OCI-LY7 (cell line): ENCODE data around the gene MT1E. TPM values are rescaled to one million over a fixed set of nuclear protein-coding genes. Genes with fewer than 3 reads are reported as not detected.

ENCODE experiments used
- BruUV-seq: library from RNA; stranded (reverse); fragments of 400-500 nt; replicated peaks from 2 replicates; lab custom pipeline; 2021; lab: Mats Ljungman, UMichigan
- CTCF ChIA-PET: fragments of 300-600 bp; sonication (Branson Sonifier 250); formaldehyde crosslinking; loops from one replicate; lab custom pipeline; 2022; ENCODE audit warnings: antibody characterized with exemption; ENCODE audit not compliant: unreplicated experiment; lab: Charles Lee
- POLR2A ChIA-PET: fragments of 300-600 bp; sonication (Branson Sonifier 250); formaldehyde crosslinking; loops from one replicate; lab custom pipeline; 2022; ENCODE audit warnings: antibody characterized with exemption; lab: Charles Lee
- DNase-seq: peaks from one replicate; pipeline ENCODE4 v3.0.0-alpha.2; 2015; ENCODE audit warnings: low spot score
- H2AFZ ChIP-seq: fragments of 200-600 bp; sonication (generic), shearing (Covaris generic); 2 replicates; pipeline ENCODE4 v1.6.1; 2014; ENCODE audit warnings: mild to moderate bottlenecking, antibody characterized with exemption, low read length, moderate library complexity
- H3K27ac ChIP-seq: fragments of 200-600 bp; sonication (generic); 2 replicates; pipeline ENCODE4 v1.5.1; 2014; ENCODE audit warnings: mixed run types, low read depth, mild to moderate bottlenecking, moderate library complexity, low read length, inconsistent platforms; ENCODE audit not compliant: poor library complexity, severe bottlenecking
- H3K36me3 ChIP-seq: fragments of 200-600 bp; sonication (generic); 2 replicates; pipeline ENCODE4 v1.6.1; 2014; ENCODE audit warnings: mild to moderate bottlenecking, antibody characterized with exemption, low read length, moderate library complexity, mixed read lengths; ENCODE audit not compliant: insufficient read depth
- H3K4me1 ChIP-seq: fragments of 200-600 bp; sonication (generic); 2 replicates; pipeline ENCODE4 v1.5.1; 2014; ENCODE audit warnings: mild to moderate bottlenecking, low read length; ENCODE audit not compliant: insufficient read depth, poor library complexity, severe bottlenecking
- H3K4me2 ChIP-seq: fragments of 200-600 bp; sonication (generic); 2 replicates; pipeline ENCODE4 v1.6.1; 2014; ENCODE audit warnings: mild to moderate bottlenecking, low read length
- H3K4me3 ChIP-seq: fragments of 200-600 bp; sonication (generic); 2 replicates; pipeline ENCODE4 v1.5.1; 2014; ENCODE audit warnings: mild to moderate bottlenecking, low read depth, low read length; ENCODE audit not compliant: poor library complexity, severe bottlenecking
- H3K79me2 ChIP-seq: fragments of 200-600 bp; sonication (generic); 2 replicates; pipeline ENCODE4 v1.6.1; 2016; ENCODE audit warnings: low read depth, mild to moderate bottlenecking, low read length, moderate library complexity, mixed read lengths; ENCODE audit not compliant: insufficient read depth
- H3K9me2 ChIP-seq: fragments of 200-600 bp; sonication (generic); 2 replicates; pipeline ENCODE4 v1.6.1; 2016; ENCODE audit warnings: mild to moderate bottlenecking, low read length, mixed read lengths; ENCODE audit not compliant: insufficient read depth
- H3K9me3 ChIP-seq: fragments of 200-600 bp; sonication (generic); 2 replicates; pipeline ENCODE4 v1.6.1; 2014; ENCODE audit warnings: mild to moderate bottlenecking, mixed run types, low read length, mixed read lengths
- H4K20me1 ChIP-seq: fragments of 200-600 bp; sonication (generic); 2 replicates; pipeline ENCODE4 v1.6.1; 2014; ENCODE audit warnings: mild to moderate bottlenecking, antibody characterized with exemption, low read length, moderate library complexity, mixed read lengths; ENCODE audit not compliant: insufficient read depth
- CTCF ChIP-seq: fragments of 200-600 bp; sonication (generic); conservative IDR thresholded peaks from 2 replicates; pipeline ENCODE4 v1.5.1; 2014; ENCODE audit warnings: mild to moderate bottlenecking, antibody characterized with exemption, low read length, moderate library complexity, mixed read lengths
- EZH2phosphoT487 ChIP-seq: fragments of 200-600 bp; sonication (generic); IDR thresholded peaks from 2 replicates; pipeline ENCODE4 v1.6.1; 2018; ENCODE audit warnings: low read depth, borderline replicate concordance, mild to moderate bottlenecking, mixed run types, antibody characterized with exemption, low read length, moderate library complexity, mixed read lengths
- intact Hi-C: fragments of 100-400 bp; cut with micrococcal nuclease; formaldehyde crosslinking; loops from one replicate; pipeline ENCODE4 v1.10.0; 2022; ENCODE audit not compliant: unreplicated experiment
- total RNA-seq, 2 experiments: library from RNA; depleted of rRNA in 1 of 2; stranded (reverse); fragments of >200 nt in 1 of 2; shearing (Covaris generic) in 1 of 2; gene quantifications; 2 replicates each; pipeline ENCODE4 v1.2.3, GENCODE V29; 2014 to 2022

The MT1E gene
- total RNA-seq, 2 experiments from 2014 or later: not detected

- H3K9me3 ChIP-seq: no peaks in the 10 kb centered on the region
- H3K79me2 ChIP-seq: no peaks in the 10 kb centered on the region
- intact Hi-C loops: no loop called here
- no peaks in the 10 kb centered on the region for H3K36me3 ChIP-seq
- H3K4me1 ChIP-seq: no peaks in the 10 kb centered on the region
- BruUV-seq: no TSS peak
- DNase-seq: no peak
- H3K4me3 ChIP-seq: no peak overlapping the region
- CTCF ChIA-PET: no interaction called here
- H2AFZ ChIP-seq: no peak overlapping the region
- H4K20me1 ChIP-seq: no peaks in the 10 kb centered on the region
- POLR2A ChIA-PET: interaction anchor here (0.6 to 0.7 kb wide), 2 partner anchors 22 to 121 kb away, joined by 3 to 5 read pairs; no protein-coding TSS in a partner anchor
- H3K4me2 ChIP-seq: no peak overlapping the region
- H3K9me2 ChIP-seq: no peaks in the 10 kb centered on the region
- no peak overlapping the region for H3K27ac ChIP-seq
- TF ChIP-seq EZH2phosphoT487 (no peak), CTCF (no peak)
Observed at GRCh38 chr16:56583351-56584168, 42.0 kb upstream of the MT1E start.

GRCh38 chr16:56584276-56584675 is 41.3 kb upstream of the MT1E start:
- ChIA-PET CTCF (no interaction called here), POLR2A (interaction anchor here (0.7 kb wide), 1 partner anchor 21 kb away, joined by 5 read pairs; no protein-coding TSS in a partner anchor)
- Histone ChIP-seq H3K9me2 (no peaks in the 10 kb centered on the region), H2AFZ (no peak overlapping the region), H3K4me3 (no peak overlapping the region), H3K4me1 (no peaks in the 10 kb centered on the region), H4K20me1 (no peaks in the 10 kb centered on the region), H3K36me3 (no peaks in the 10 kb centered on the region), H3K79me2 (no peaks in the 10 kb centered on the region), H3K4me2 (no peak overlapping the region), H3K9me3 (no peaks in the 10 kb centered on the region), H3K27ac (no peak overlapping the region)
- intact Hi-C loops: no loop called here
- no TSS peak for BruUV-seq
- DNase-seq: no peak
- no peak for TF ChIP-seq EZH2phosphoT487
- TF ChIP-seq CTCF: no peak

GRCh38 chr16:56588781-56589140 is 36.8 kb upstream of the MT1E start:
- no peak for TF ChIP-seq EZH2phosphoT487
- TF ChIP-seq CTCF: no peak
- Histone ChIP-seq H3K79me2 (no peaks in the 10 kb centered on the region), H3K9me3 (no peaks in the 10 kb centered on the region), H3K36me3 (no peaks in the 10 kb centered on the region), H4K20me1 (no peaks in the 10 kb centered on the region), H3K27ac (no peak overlapping the region), H3K4me3 (no peak overlapping the region), H3K4me2 (no peak overlapping the region), H3K4me1 (peaks cover 11% of the 10 kb centered on the region), H3K9me2 (no peaks in the 10 kb centered on the region), H2AFZ (no peak overlapping the region)
- no peak for DNase-seq
- intact Hi-C loops: no loop called here
- CTCF ChIA-PET: no interaction called here
- POLR2A ChIA-PET: no interaction called here
- no TSS peak for BruUV-seq
